Gastrocnemius medialis (tissue), 4 donors: ENCODE measurements around the gene MACROD2.

Source experiments
- POLR2A ChIP-seq, 2 donors: fragments of 450-650 bp; IDR thresholded peaks; one replicate each; pipeline ENCODE4 v1.6.1; 2017; ENCODE audit warnings: antibody characterized with exemption in 2 of 2, mild to moderate bottlenecking in 2 of 2, moderate library complexity in 2 of 2
- TF ChIP-seq, protein P1 (sequence below), 5 experiments: fragments of 450-650 bp in 3 of 5; fragments of 200-600 bp in 2 of 5; sonication (generic) in 2 of 5; IDR thresholded peaks in 4 of 5; conservative IDR thresholded peaks in 1 of 5; 1 replicate in 4 of 5; 2 replicates in 1 of 5; pipeline ENCODE4 v1.5.1; 2016 to 2019; ENCODE audit warnings: antibody characterized with exemption in 5 of 5, mild to moderate bottlenecking in 3 of 5, moderate library complexity in 3 of 5

DNA sequence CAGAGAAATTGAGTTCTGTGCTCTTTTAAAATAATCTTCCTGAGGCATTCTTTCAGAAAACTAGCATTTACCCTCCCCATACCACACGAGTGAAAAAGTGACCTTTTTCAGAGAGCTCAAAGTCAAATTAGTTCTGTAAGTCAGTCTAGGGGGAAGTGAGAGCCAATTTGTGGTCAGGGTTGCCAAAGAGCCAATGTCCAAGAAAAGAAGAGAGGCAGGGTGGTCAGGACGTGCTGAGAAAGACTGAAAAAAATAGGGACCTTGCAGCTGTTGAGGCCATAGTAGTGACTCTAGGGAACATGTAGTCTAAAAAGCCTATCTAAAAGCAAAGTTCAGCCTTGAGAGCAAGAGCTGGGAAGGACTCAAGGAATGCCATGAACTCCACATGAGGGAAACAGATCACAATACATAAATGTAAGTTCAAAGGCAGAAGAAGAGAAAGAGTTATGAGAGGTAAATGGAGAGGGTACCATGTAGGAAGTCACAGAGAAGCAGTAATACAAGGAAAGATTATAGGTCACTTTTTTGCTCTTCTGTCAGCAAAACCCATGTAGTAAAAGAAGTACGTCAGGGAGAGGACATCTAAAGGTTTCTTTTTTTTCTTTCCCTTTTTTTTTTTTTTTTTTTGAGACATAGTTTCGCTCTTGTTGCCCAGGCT is 907.2 kb downstream of the MACROD2 start:
- TF ChIP-seq, protein P1, sequence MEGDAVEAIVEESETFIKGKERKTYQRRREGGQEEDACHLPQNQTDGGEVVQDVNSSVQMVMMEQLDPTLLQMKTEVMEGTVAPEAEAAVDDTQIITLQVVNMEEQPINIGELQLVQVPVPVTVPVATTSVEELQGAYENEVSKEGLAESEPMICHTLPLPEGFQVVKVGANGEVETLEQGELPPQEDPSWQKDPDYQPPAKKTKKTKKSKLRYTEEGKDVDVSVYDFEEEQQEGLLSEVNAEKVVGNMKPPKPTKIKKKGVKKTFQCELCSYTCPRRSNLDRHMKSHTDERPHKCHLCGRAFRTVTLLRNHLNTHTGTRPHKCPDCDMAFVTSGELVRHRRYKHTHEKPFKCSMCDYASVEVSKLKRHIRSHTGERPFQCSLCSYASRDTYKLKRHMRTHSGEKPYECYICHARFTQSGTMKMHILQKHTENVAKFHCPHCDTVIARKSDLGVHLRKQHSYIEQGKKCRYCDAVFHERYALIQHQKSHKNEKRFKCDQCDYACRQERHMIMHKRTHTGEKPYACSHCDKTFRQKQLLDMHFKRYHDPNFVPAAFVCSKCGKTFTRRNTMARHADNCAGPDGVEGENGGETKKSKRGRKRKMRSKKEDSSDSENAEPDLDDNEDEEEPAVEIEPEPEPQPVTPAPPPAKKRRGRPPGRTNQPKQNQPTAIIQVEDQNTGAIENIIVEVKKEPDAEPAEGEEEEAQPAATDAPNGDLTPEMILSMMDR (IDR thresholded peaks at IDR 0.05 in 4 of 5, conservative IDR thresholded peaks at IDR 0.05 in 1 of 5), result no peak
- no peak for TF ChIP-seq POLR2A (IDR thresholded peaks at IDR 0.05)
